ENCODE data around the gene PATJ. TPM values are rescaled to one million over a fixed set of nuclear protein-coding genes. Genes with fewer than 3 reads are reported as not detected.
"Not testable (repeated sequence)": the region's sequence is repeated elsewhere in the genome, so short reads cannot be mapped to it uniquely, and the experiment has no call there.

The PATJ gene
- polyA plus RNA-seq, 1 donor (not counting 4 experiments of a cell fraction or from before 2014, with no cell fraction given), result 28.1 TPM

DNA sequence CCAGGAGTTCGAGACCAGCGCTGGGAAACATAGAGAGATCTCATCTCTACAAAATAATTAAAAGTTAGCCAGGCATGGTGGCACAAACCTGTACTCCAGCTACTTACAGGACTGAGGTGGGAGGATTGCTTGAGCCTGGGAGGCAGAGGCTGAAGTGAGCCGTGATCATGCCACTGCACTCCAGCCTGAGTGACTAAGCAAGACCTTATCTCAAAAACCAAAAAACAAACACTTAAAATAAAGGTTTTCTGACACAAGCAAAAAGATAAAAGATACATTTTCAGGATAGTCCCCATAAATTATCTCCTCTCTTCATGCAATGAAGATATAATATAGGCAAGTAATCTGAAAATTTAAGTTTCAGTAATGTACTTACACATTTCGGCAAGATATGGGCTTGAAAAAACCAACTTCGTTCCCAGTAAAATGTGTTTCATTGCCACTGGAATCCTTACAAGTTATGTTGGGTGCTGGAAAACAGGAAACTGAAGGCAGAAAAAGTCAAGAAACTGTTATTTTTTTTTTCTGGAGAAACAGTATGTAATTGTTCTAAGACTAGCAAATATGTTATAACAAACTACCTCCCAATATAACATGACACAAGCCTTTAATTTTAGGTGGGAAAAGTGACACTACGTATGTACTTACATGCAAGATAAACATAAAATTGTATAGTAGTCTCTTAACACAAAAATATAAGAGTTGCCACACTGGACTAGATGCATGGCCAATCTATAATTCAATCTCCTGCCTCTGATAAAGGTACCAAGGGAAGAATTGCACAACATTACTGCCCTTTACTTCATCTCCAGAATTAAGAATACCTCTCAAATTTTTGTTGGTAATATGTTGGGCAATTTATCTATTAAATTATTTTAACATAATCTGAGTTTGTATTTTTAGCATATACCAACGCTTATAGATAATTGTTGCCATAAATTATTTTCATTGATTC is 33.0 kb upstream of the PATJ start:
- Histone ChIP-seq H2AFZ (ENCODE audit: control insufficient read depth, low read length) (no peak overlapping the region), H3K27ac (ENCODE audit: control insufficient read depth, insufficient read depth, low read length) (no peak overlapping the region), H3K4me1 (ENCODE audit: control insufficient read depth, extremely low read depth, insufficient read depth, low read length) (no peaks in the 10 kb centered on the region), H3K79me2 (ENCODE audit: control insufficient read depth, insufficient read depth, low read length) (peaks cover 28% of the 10 kb centered on the region), H3K27me3 (ENCODE audit: control insufficient read depth, extremely low read depth, insufficient read depth, low read length) (no peaks in the 10 kb centered on the region), H3K4me2 (ENCODE audit: control insufficient read depth, extremely low read depth, insufficient read depth, low read depth, low read length) (no peak overlapping the region), H3K4me3 (ENCODE audit: control insufficient read depth in 2 of 3, extremely low read depth in 1 of 3, insufficient read depth in 2 of 3, low read depth in 1 of 3, low read length in 3 of 3) (no peak overlapping the region), H3K36me3 (ENCODE audit: control insufficient read depth in 2 of 2, extremely low read depth in 1 of 2, insufficient read depth in 2 of 2, low read length in 2 of 2) (peaks cover 8 to 10% of the 10 kb centered on the region in 2 experiments), H3K9me3 (ENCODE audit: control insufficient read depth, low read depth, low read length) (no peaks in the 10 kb centered on the region), H3K9ac (ENCODE audit: control insufficient read depth, extremely low read depth, insufficient read depth, low read length) (no peak overlapping the region), H4K20me1 (ENCODE audit: control insufficient read depth, extremely low read depth, insufficient read depth, low read length) (no peaks in the 10 kb centered on the region), H3K9me1 (ENCODE audit: control insufficient read depth, extremely low read depth, insufficient read depth, low read length) (no peaks in the 10 kb centered on the region)
- TF ChIP-seq, protein P1, sequence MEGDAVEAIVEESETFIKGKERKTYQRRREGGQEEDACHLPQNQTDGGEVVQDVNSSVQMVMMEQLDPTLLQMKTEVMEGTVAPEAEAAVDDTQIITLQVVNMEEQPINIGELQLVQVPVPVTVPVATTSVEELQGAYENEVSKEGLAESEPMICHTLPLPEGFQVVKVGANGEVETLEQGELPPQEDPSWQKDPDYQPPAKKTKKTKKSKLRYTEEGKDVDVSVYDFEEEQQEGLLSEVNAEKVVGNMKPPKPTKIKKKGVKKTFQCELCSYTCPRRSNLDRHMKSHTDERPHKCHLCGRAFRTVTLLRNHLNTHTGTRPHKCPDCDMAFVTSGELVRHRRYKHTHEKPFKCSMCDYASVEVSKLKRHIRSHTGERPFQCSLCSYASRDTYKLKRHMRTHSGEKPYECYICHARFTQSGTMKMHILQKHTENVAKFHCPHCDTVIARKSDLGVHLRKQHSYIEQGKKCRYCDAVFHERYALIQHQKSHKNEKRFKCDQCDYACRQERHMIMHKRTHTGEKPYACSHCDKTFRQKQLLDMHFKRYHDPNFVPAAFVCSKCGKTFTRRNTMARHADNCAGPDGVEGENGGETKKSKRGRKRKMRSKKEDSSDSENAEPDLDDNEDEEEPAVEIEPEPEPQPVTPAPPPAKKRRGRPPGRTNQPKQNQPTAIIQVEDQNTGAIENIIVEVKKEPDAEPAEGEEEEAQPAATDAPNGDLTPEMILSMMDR (optimal IDR thresholded peaks at IDR 0.05 in 1 of 3, IDR thresholded peaks at IDR 0.05 in 1 of 3, conservative IDR thresholded peaks at IDR 0.05 in 1 of 3; ENCODE audit: extremely low read depth in 1 of 3, insufficient read depth in 2 of 3, low read length in 3 of 3), result no peak
- TF ChIP-seq EZH2 (IDR thresholded peaks at IDR 0.05; ENCODE audit: low read length), result no peak
- no peak for DNase-seq (ENCODE audit: low read depth, low spot score)
- no peak for FAIRE-seq
- dilution Hi-C loops (cut with MboI; ENCODE audit: extremely low pct_ligation_motif_present, low sequenced_read_pairs), result no loop called here

DNA sequence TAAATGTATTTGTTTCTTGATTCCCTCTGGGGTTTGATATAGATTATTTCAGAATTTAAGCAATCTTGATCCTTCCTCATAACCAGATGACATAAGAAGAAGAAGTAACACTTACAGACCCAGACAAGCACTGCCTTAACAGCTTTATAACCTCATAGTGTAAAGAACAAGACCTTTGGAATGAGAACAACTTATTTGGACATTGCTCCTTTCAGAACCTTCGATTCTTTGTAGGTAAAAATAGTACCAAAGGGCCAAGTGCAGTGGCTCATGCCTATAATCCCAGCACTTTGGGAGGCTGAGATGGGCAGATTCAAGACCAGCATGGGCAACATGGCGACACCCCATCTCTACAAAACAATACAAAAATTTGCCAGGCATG is 32.4 kb upstream of the PATJ start:
- Histone ChIP-seq H3K4me3 (ENCODE audit: control insufficient read depth in 2 of 3, extremely low read depth in 1 of 3, insufficient read depth in 2 of 3, low read depth in 1 of 3, low read length in 3 of 3) (no peak overlapping the region), H3K4me2 (ENCODE audit: control insufficient read depth, extremely low read depth, insufficient read depth, low read depth, low read length) (no peak overlapping the region), H3K9me3 (ENCODE audit: control insufficient read depth, low read depth, low read length) (no peaks in the 10 kb centered on the region), H4K20me1 (ENCODE audit: control insufficient read depth, extremely low read depth, insufficient read depth, low read length) (no peaks in the 10 kb centered on the region), H3K27me3 (ENCODE audit: control insufficient read depth, extremely low read depth, insufficient read depth, low read length) (no peaks in the 10 kb centered on the region), H2AFZ (ENCODE audit: control insufficient read depth, low read length) (no peak overlapping the region), H3K9ac (ENCODE audit: control insufficient read depth, extremely low read depth, insufficient read depth, low read length) (no peak overlapping the region), H3K27ac (ENCODE audit: control insufficient read depth, insufficient read depth, low read length) (no peak overlapping the region), H3K36me3 (ENCODE audit: control insufficient read depth in 2 of 2, extremely low read depth in 1 of 2, insufficient read depth in 2 of 2, low read length in 2 of 2) (peaks cover 8 to 10% of the 10 kb centered on the region in 2 experiments), H3K79me2 (ENCODE audit: control insufficient read depth, insufficient read depth, low read length) (peaks cover 35% of the 10 kb centered on the region), H3K9me1 (ENCODE audit: control insufficient read depth, extremely low read depth, insufficient read depth, low read length) (no peaks in the 10 kb centered on the region), H3K4me1 (ENCODE audit: control insufficient read depth, extremely low read depth, insufficient read depth, low read length) (no peaks in the 10 kb centered on the region)
- dilution Hi-C loops (cut with MboI; ENCODE audit: extremely low pct_ligation_motif_present, low sequenced_read_pairs), result no loop called here
- TF ChIP-seq EZH2 (IDR thresholded peaks at IDR 0.05; ENCODE audit: low read length), result no peak
- TF ChIP-seq, protein P1 (optimal IDR thresholded peaks at IDR 0.05 in 1 of 3, IDR thresholded peaks at IDR 0.05 in 1 of 3, conservative IDR thresholded peaks at IDR 0.05 in 1 of 3; ENCODE audit: extremely low read depth in 1 of 3, insufficient read depth in 2 of 3, low read length in 3 of 3), result no peak
- no peak for FAIRE-seq
- DNase-seq (ENCODE audit: low read depth, low spot score), result no peak

DNA sequence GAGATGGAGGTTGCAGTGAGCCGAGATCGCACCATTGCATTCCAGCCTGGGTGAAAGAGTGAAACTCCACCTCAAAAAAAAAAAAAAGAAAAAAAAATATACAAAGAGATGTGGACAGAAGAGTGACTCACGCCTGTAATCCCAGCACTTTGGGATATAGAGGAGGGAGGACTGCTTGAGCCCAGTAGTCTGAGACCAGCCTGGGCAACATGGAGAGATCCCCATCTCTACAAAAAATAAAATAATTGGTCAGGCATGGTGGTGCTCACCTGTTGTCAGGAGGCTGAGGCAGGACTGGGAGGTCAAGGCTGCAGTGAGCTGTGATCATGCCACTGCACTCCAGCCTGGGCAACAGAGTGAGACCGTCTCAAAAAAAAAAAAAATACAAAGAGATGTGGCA is 31.0 kb upstream of the PATJ start:
- H3K9me1 ChIP-seq (ENCODE audit: control insufficient read depth, extremely low read depth, insufficient read depth, low read length); H3K9ac ChIP-seq (ENCODE audit: control insufficient read depth, extremely low read depth, insufficient read depth, low read length); H3K4me3 ChIP-seq (ENCODE audit: control insufficient read depth in 2 of 3, extremely low read depth in 1 of 3, insufficient read depth in 2 of 3, low read depth in 1 of 3, low read length in 3 of 3); H3K27ac ChIP-seq (ENCODE audit: control insufficient read depth, insufficient read depth, low read length); H3K4me2 ChIP-seq (ENCODE audit: control insufficient read depth, extremely low read depth, insufficient read depth, low read depth, low read length); H3K27me3 ChIP-seq (ENCODE audit: control insufficient read depth, extremely low read depth, insufficient read depth, low read length); H3K4me1 ChIP-seq (ENCODE audit: control insufficient read depth, extremely low read depth, insufficient read depth, low read length); H2AFZ ChIP-seq (ENCODE audit: control insufficient read depth, low read length); H3K9me3 ChIP-seq (ENCODE audit: control insufficient read depth, low read depth, low read length); DNase-seq (ENCODE audit: low read depth, low spot score); dilution Hi-C loops (cut with MboI; ENCODE audit: extremely low pct_ligation_motif_present, low sequenced_read_pairs); H4K20me1 ChIP-seq (ENCODE audit: control insufficient read depth, extremely low read depth, insufficient read depth, low read length): not testable (repeated sequence)
- Histone ChIP-seq H3K36me3 (ENCODE audit: control insufficient read depth in 2 of 2, extremely low read depth in 1 of 2, insufficient read depth in 2 of 2, low read length in 2 of 2) (peaks cover 2 to 10% of the 10 kb centered on the region in 2 experiments), H3K79me2 (ENCODE audit: control insufficient read depth, insufficient read depth, low read length) (peaks cover 43% of the 10 kb centered on the region)
- peak; percentile 9 for FAIRE-seq

All from keratinocyte (primary cell).